H1 (cell line): ENCODE measurements around the gene ANKDD1A. TPM values are rescaled to one million over a fixed set of nuclear protein-coding genes. Genes with fewer than 3 reads are reported as not detected.

Experiments
- CEBPB ChIP-seq: IDR thresholded peaks from 2 replicates; pipeline ENCODE4 v1.6.1; 2012; ENCODE audit warnings: low read depth, low read length
- KDM1A ChIP-seq: fragments of 200-600, 300-600 bp; sonication (generic); IDR thresholded peaks from 2 replicates; pipeline ENCODE4 v1.7.1; 2016; ENCODE audit warnings: mild to moderate bottlenecking, low read length, borderline replicate concordance
- SIN3A ChIP-seq, 2 experiments: IDR thresholded peaks in 1 of 2; conservative IDR thresholded peaks in 1 of 2; 2 replicates each; pipeline ENCODE4 v1.6.1; 2011 to 2012; ENCODE audit warnings: low read length in 2 of 2, improper control_type of control experiment in 1 of 2, low read depth in 1 of 2, mild to moderate bottlenecking in 1 of 2
- polyA plus RNA-seq, 7 experiments: library from polyadenylated mRNA; depleted of rRNA in 3 of 7; stranded (reverse) in 5 of 7; unstranded in 2 of 7; fragments of >200 nt in 5 of 7; fragments of 200-250 nt in 2 of 7; gene quantifications; 1 replicate in 5 of 7; 2 replicates in 1 of 7; 4 replicates in 1 of 7; pipeline versions ENCODE4 v1.2.1 to v1.2.3, GENCODE V29; 2011 to 2013; ENCODE audit warnings: missing spikeins in 2 of 7, mixed read lengths in 2 of 7
- total RNA-seq: library from RNA; stranded (reverse); fragmentation: NEBNext Ultra II Directional; extraction: Animal tissue kit (Norgen Biotek cat#: 25700); gene quantifications from 2 replicates; pipeline ENCODE4 v1.2.1, GENCODE V29; 2021
- TF ChIP-seq, protein P1 (sequence below): fragments of 300-600 bp; sonication (generic); IDR thresholded peaks from 2 replicates; pipeline ENCODE4 v1.7.1; 2012; ENCODE audit warnings: low read length, moderate library complexity, mild to moderate bottlenecking, inconsistent platforms; ENCODE audit not compliant: insufficient replicate concordance

Gene ANKDD1A
- total and polyA plus RNA-seq, 2 of the 8 experiments (the other 6 are each of a cell fraction or from before 2014, with no cell fraction given), result 4.1 to 5.0 TPM

DNA sequence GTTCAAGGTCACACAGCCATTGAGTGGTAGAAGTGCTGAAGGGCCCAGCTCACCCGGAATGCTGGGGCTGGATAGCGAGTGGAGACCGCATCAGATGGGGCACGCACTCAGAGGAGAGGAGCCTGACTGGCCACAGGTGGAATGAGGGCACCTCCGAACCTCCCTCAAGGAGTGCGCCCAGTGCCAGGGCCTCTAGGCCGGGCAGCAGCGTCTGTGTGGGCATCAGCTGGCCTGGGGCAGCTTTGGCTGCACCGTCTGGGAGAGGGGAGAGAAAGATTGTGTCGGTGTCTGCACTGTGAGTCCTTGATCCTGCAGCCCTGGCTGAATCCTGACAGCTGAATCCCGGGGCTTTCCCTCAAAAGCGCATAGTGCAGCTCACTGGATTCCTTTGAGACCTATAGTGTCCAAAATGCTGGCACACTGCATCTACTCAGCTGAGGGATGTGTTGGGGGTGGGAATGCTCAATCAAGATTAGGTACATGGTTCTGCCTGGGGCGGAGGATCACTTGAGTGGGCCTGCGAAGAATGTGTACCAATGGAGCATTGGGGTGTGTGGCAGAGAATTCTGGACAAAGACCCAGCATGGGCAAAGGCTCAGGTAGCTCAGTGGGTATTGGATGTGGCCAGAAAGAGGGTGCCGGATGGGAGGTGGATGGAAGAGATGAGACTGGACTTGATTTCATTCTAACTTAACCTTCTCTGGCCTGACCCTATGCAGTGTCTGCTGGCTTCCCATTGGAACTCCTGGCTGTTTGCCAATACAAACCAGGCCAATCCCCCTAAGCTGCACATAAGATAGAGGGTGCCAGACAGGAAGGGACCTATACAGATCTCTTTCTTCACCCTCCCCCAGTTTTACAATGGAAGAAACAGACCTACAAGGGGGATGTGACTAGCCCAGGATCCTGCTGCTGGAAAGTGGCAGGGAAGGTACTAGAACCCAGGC, 950 bp downstream of the ANKDD1A start (continued):
- no peak for TF ChIP-seq KDM1A
- TF ChIP-seq, protein P1, sequence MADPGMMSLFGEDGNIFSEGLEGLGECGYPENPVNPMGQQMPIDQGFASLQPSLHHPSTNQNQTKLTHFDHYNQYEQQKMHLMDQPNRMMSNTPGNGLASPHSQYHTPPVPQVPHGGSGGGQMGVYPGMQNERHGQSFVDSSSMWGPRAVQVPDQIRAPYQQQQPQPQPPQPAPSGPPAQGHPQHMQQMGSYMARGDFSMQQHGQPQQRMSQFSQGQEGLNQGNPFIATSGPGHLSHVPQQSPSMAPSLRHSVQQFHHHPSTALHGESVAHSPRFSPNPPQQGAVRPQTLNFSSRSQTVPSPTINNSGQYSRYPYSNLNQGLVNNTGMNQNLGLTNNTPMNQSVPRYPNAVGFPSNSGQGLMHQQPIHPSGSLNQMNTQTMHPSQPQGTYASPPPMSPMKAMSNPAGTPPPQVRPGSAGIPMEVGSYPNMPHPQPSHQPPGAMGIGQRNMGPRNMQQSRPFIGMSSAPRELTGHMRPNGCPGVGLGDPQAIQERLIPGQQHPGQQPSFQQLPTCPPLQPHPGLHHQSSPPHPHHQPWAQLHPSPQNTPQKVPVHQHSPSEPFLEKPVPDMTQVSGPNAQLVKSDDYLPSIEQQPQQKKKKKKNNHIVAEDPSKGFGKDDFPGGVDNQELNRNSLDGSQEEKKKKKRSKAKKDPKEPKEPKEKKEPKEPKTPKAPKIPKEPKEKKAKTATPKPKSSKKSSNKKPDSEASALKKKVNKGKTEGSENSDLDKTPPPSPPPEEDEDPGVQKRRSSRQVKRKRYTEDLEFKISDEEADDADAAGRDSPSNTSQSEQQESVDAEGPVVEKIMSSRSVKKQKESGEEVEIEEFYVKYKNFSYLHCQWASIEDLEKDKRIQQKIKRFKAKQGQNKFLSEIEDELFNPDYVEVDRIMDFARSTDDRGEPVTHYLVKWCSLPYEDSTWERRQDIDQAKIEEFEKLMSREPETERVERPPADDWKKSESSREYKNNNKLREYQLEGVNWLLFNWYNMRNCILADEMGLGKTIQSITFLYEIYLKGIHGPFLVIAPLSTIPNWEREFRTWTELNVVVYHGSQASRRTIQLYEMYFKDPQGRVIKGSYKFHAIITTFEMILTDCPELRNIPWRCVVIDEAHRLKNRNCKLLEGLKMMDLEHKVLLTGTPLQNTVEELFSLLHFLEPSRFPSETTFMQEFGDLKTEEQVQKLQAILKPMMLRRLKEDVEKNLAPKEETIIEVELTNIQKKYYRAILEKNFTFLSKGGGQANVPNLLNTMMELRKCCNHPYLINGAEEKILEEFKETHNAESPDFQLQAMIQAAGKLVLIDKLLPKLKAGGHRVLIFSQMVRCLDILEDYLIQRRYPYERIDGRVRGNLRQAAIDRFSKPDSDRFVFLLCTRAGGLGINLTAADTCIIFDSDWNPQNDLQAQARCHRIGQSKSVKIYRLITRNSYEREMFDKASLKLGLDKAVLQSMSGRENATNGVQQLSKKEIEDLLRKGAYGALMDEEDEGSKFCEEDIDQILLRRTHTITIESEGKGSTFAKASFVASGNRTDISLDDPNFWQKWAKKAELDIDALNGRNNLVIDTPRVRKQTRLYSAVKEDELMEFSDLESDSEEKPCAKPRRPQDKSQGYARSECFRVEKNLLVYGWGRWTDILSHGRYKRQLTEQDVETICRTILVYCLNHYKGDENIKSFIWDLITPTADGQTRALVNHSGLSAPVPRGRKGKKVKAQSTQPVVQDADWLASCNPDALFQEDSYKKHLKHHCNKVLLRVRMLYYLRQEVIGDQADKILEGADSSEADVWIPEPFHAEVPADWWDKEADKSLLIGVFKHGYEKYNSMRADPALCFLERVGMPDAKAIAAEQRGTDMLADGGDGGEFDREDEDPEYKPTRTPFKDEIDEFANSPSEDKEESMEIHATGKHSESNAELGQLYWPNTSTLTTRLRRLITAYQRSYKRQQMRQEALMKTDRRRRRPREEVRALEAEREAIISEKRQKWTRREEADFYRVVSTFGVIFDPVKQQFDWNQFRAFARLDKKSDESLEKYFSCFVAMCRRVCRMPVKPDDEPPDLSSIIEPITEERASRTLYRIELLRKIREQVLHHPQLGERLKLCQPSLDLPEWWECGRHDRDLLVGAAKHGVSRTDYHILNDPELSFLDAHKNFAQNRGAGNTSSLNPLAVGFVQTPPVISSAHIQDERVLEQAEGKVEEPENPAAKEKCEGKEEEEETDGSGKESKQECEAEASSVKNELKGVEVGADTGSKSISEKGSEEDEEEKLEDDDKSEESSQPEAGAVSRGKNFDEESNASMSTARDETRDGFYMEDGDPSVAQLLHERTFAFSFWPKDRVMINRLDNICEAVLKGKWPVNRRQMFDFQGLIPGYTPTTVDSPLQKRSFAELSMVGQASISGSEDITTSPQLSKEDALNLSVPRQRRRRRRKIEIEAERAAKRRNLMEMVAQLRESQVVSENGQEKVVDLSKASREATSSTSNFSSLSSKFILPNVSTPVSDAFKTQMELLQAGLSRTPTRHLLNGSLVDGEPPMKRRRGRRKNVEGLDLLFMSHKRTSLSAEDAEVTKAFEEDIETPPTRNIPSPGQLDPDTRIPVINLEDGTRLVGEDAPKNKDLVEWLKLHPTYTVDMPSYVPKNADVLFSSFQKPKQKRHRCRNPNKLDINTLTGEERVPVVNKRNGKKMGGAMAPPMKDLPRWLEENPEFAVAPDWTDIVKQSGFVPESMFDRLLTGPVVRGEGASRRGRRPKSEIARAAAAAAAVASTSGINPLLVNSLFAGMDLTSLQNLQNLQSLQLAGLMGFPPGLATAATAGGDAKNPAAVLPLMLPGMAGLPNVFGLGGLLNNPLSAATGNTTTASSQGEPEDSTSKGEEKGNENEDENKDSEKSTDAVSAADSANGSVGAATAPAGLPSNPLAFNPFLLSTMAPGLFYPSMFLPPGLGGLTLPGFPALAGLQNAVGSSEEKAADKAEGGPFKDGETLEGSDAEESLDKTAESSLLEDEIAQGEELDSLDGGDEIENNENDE, result no peak
- TF ChIP-seq CEBPB, result no peak
- TF ChIP-seq SIN3A (conservative IDR thresholded peaks at IDR 0.05 in 1 of 2, IDR thresholded peaks at IDR 0.05 in 1 of 2; ENCODE audit: low read depth in 1 of 2, low read length in 2 of 2), result no peak
